IPS-15b (cell line): ENCODE results near the gene GALR2.

Experiments used
- H3K27me3 ChIP-seq: one replicate; pipeline ENCODE4 v1.6.1; 2013; ENCODE audit warnings: low read length; ENCODE audit not compliant: control insufficient read depth, insufficient read depth
- H3K36me3 ChIP-seq: one replicate; pipeline ENCODE4 v1.6.1; 2013; ENCODE audit warnings: low read length; ENCODE audit not compliant: control insufficient read depth, insufficient read depth
- H3K4me1 ChIP-seq: one replicate; pipeline ENCODE4 v1.6.1; 2013; ENCODE audit warnings: mild to moderate bottlenecking, low read length; ENCODE audit not compliant: control insufficient read depth, insufficient read depth
- H3K4me3 ChIP-seq: one replicate; pipeline ENCODE4 v1.5.1; 2013; ENCODE audit warnings: low read depth, low read length
- H3K9ac ChIP-seq: one replicate; pipeline ENCODE4 v1.6.1; 2013; ENCODE audit warnings: low read depth, mild to moderate bottlenecking, low read length
- H3K9me3 ChIP-seq: one replicate; pipeline ENCODE4 v1.6.1; 2013; ENCODE audit warnings: mild to moderate bottlenecking, low read length; ENCODE audit not compliant: control insufficient read depth, insufficient read depth

GALR2 gene

DNA sequence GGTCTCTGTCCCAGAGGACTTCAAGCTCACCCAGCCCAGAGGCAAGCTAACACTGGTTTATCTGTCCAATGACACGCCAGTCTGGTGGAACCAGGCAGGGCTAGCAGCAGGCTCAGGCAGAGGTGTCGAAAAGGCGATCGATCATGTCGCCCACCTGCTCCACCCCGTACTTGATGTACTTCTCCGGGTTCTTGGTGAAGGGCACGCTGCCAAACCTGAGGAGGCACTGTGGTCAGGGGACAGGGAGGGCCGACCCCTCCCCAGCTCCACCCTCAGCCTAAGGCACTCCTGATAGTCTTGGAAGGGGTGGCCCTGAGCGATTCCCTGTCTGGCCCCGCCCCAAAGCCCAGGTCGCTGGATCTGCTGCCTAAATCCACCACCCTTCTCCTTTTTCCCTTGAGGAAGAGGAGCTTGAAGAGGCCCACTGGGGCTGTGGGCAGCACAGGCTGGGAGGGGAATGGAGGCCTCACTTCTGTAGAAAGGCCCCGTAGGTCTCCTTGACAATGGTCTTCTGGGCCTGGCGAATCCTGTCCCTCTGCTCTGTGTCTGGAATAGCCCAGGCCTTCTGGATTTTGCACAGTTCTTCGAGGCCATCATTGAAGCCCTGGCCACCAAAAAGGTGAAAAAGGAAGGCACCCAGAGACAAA is 9.1 kb downstream of the GALR2 start:
- H3K27me3 ChIP-seq: peaks cover 14% of the 10 kb centered on the region
- H3K4me1 ChIP-seq: peaks cover 14% of the 10 kb centered on the region
- H3K4me3 ChIP-seq: no peak overlapping the region
- H3K9me3 ChIP-seq: no peaks in the 10 kb centered on the region
- no peak overlapping the region for H3K9ac ChIP-seq
- H3K36me3 ChIP-seq: peaks cover 54% of the 10 kb centered on the region

DNA sequence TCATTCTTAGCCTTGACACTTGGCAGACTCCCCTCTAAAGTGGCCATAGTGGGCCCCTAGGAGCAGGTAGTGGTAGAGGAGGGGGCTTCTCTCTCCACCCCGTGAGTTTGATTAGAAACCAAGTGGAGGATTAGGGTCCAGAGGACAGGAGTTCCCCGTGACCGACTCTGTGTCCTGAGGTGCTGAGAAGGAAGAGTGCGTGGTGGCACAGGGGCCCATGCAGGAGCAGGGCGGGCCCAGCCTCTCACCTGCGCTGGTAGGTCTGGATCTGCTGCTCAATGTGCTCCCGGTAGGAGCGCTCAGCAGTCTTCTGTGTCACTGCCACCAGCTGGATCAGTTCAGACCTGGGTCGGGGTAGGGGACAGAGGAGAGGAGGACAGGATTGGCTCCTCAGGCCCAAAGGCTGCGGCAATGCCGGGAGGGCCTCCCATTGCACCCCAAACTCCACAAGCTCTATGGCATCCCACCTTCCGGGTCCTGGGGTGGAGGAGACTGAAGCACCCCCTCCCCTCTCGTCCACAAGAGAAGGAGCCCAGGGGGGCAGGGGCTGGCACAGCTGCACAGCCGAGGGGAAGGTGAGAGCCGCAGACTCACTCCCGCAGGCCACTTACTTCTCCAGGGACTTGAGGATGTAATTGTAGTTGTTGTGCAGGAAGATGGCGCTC is 10.6 kb downstream of the GALR2 start:
- Histone ChIP-seq H3K9me3 (no peaks in the 10 kb centered on the region), H3K36me3 (peaks cover 62% of the 10 kb centered on the region), H3K27me3 (peaks cover under 1% of the 10 kb centered on the region), H3K4me1 (peaks cover 6% of the 10 kb centered on the region), H3K9ac (no peak overlapping the region), H3K4me3 (no peak overlapping the region)

DNA sequence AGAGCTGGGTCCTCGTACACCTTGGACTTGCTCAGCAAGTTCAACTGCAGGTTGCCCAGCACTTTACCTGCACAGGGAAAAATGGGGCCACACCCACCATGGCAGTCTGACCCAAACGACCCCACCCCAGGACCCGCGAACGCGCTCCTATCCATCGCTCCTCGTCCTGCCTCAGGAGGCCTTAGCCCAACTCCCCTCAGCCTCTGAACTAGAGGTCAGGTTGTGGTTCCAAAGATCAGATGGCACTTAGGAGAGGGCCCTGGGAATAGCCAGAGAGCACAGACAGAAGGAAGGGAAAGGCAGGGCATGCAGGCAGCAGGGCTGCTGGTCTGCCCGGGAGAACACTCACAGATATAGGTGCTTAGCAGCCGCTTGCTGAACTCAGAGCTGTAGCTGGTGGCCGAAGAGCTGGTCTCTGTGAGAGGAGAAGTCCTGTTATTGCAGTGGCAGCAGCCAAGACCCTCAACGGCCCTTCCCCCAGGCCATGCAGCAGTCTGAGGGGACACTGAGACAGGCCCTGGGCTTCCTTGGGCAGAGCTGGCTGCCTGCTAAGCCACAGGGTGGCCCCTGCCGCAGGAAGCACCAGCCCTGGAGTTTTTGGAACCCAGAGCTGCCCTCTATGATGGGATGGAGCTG is 11.3 kb downstream of the GALR2 start:
- Histone ChIP-seq H3K4me1 (no peaks in the 10 kb centered on the region), H3K27me3 (no peaks in the 10 kb centered on the region), H3K36me3 (peaks cover 67% of the 10 kb centered on the region), H3K9me3 (no peaks in the 10 kb centered on the region), H3K4me3 (no peak overlapping the region), H3K9ac (no peak overlapping the region)

GRCh38 chr17:76086384-76086783 is 11.8 kb downstream of the GALR2 start:
- H3K36me3 ChIP-seq: peaks cover 68% of the 10 kb centered on the region
- no peak overlapping the region for H3K4me3 ChIP-seq
- H3K9ac ChIP-seq: no peak overlapping the region
- H3K27me3 ChIP-seq: no peaks in the 10 kb centered on the region
- H3K4me1 ChIP-seq: no peaks in the 10 kb centered on the region
- H3K9me3 ChIP-seq: no peaks in the 10 kb centered on the region

DNA sequence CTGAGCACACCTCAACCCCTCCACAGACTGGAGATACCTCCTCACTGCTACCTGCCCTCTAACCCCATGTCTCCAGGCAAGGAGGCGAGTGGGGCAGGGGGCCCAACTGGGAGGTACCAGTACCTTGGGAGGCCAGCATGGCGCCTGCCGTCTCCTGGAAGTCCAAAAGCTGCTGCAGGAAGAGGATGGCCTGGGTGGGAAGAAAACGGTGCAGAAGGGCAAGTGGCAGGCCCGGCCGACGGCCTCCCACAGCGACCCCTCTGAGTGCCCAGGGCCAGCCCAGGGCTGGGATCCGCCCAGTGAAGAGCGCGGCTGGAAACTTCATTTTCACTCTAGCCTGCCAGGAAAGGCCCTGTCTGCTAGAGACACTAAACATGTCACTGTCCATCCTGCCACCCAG is 12.9 kb downstream of the GALR2 start:
- no peaks in the 10 kb centered on the region for H3K4me1 ChIP-seq
- no peaks in the 10 kb centered on the region for H3K9me3 ChIP-seq
- H3K36me3 ChIP-seq: peaks cover 77% of the 10 kb centered on the region
- H3K9ac ChIP-seq: no peak overlapping the region
- H3K27me3 ChIP-seq: no peaks in the 10 kb centered on the region
- H3K4me3 ChIP-seq: no peak overlapping the region

GRCh38 chr17:76088041-76088867 is 13.7 kb downstream of the GALR2 start:
- no peak overlapping the region for H3K9ac ChIP-seq
- no peak overlapping the region for H3K4me3 ChIP-seq
- H3K9me3 ChIP-seq: no peaks in the 10 kb centered on the region
- no peaks in the 10 kb centered on the region for H3K27me3 ChIP-seq
- no peaks in the 10 kb centered on the region for H3K4me1 ChIP-seq
- peaks cover 79% of the 10 kb centered on the region for H3K36me3 ChIP-seq

GRCh38 chr17:76088868-76089576 is 14.4 kb downstream of the GALR2 start:
- no peaks in the 10 kb centered on the region for H3K4me1 ChIP-seq
- H3K4me3 ChIP-seq: no peak overlapping the region
- H3K27me3 ChIP-seq: no peaks in the 10 kb centered on the region
- H3K9me3 ChIP-seq: no peaks in the 10 kb centered on the region
- H3K36me3 ChIP-seq: peaks cover 78% of the 10 kb centered on the region
- no peak overlapping the region for H3K9ac ChIP-seq

DNA sequence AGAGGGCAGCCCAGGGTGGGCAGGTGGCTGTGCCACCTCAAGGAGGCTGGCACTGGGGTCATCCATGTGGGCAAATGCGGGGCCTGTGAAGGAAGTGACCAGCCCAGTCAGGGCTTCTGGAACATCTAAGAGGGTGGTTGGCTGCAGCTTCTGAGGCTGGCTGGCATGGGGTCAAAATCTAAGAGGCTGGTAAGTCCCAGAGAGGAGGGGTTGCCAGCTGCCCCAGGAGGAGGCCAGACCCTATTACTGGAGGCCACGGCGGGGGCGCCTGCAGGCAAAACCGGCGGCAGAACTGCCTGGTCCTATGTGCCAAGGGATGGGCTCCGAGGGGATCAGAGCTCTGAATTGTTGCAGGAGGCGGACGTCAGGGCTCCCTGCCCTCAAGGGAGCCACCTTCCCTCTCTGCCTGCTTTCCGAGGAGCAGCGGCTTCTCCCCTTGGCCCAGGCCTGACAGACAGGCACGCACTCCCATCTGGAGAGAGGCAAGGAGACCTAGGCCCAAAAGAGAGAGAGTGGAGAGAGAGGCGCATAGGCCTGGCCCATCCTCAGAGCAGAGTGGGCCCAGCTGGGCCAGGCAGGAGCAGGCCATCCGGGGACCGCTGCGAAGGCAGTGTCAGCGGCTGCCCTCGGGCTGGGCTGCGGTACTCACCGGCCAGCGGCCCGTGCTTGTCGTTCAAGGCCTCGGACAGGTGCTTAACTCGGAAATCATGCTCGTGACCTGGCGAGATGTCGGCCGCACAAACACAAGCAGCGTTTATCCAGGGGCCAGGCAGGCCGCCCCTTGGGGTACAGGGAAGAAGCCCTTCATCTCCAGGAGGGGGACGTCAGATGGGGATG is 15.3 kb downstream of the GALR2 start:
- H3K9me3 ChIP-seq: no peaks in the 10 kb centered on the region
- H3K4me3 ChIP-seq: no peak overlapping the region
- H3K9ac ChIP-seq: no peak overlapping the region
- H3K4me1 ChIP-seq: no peaks in the 10 kb centered on the region
- no peaks in the 10 kb centered on the region for H3K27me3 ChIP-seq
- peaks cover 75% of the 10 kb centered on the region for H3K36me3 ChIP-seq

DNA sequence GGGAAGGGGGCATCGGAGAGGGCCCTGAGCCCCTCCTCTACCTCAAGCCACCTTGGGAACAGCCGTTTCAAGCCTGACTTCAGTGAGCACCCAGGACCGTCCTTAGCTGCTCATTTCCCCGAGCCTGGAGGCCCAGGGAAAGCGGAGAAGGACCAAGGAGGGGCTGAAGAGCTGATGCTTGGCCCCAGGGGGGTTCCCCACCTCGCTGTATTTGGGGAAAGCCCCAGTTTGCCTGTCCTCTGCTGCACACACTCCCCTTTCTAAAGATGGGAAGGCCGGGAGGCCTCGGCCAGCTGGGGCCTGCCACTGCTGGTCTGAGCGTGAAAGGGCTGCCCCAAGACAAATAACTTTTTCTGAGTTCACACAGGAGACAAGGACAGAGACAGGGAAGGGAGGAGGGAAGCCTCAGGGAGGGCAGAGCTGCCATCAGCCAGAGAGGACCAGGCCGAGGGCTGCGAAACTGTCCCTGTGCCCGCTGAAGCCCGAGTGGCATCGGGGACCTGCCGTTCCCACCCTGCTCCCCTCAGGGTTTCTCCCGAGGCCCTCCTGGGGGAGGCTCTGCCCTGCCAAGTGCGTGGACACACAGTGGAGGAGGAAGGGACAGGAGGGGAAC is 16.0 kb downstream of the GALR2 start:
- no peaks in the 10 kb centered on the region for H3K4me1 ChIP-seq
- no peaks in the 10 kb centered on the region for H3K27me3 ChIP-seq
- H3K9ac ChIP-seq: no peak overlapping the region
- no peak overlapping the region for H3K4me3 ChIP-seq
- peaks cover 68% of the 10 kb centered on the region for H3K36me3 ChIP-seq
- no peaks in the 10 kb centered on the region for H3K9me3 ChIP-seq

GRCh38 chr17:76091526-76092286 is 17.1 kb downstream of the GALR2 start:
- Histone ChIP-seq H3K4me1 (no peaks in the 10 kb centered on the region), H3K9me3 (no peaks in the 10 kb centered on the region), H3K27me3 (no peaks in the 10 kb centered on the region), H3K4me3 (no peak overlapping the region), H3K9ac (no peak overlapping the region), H3K36me3 (peaks cover 64% of the 10 kb centered on the region)
